RWPE2 (cell line): ENCODE results near the gene NAV3.

Experiments used
- ATAC-seq: fragments of 200-7000 bp; cut with Tn5 transposase; 3 replicates; pipeline ENCODE4 v1.9.1; 2021; ENCODE audit warnings: low read depth
- DNase-seq: peaks from one replicate; pipeline ENCODE4 v3.0.0-alpha.2; 2020; ENCODE audit warnings: low spot score
- H3K27ac ChIP-seq: fragments of 450-650 bp; 2 replicates; pipeline ENCODE4 v1.5.1; 2017; ENCODE audit warnings: mild to moderate bottlenecking; ENCODE audit not compliant: poor library complexity, severe bottlenecking
- H3K27me3 ChIP-seq: fragments of 250-450 bp; sonication (Bioruptor Pico); 2 replicates; pipeline ENCODE4 v1.5.1; 2021; ENCODE audit warnings: mild to moderate bottlenecking, moderate library complexity; ENCODE audit not compliant: insufficient read depth, poor library complexity, severe bottlenecking
- H3K36me3 ChIP-seq: fragments of 250-450 bp; sonication (Bioruptor Pico); 2 replicates; pipeline ENCODE4 v1.5.1; 2020; ENCODE audit warnings: low read depth, mild to moderate bottlenecking, moderate library complexity
- H3K4me1 ChIP-seq: fragments of 250-450 bp; sonication (Bioruptor Pico); 2 replicates; pipeline ENCODE4 v1.5.1; 2021; ENCODE audit warnings: mild to moderate bottlenecking, moderate library complexity; ENCODE audit not compliant: insufficient read depth, poor library complexity, severe bottlenecking
- H3K4me3 ChIP-seq: fragments of 250-450 bp; sonication (Bioruptor Pico); 2 replicates; pipeline ENCODE4 v1.5.1; 2021; ENCODE audit warnings: mild to moderate bottlenecking, moderate library complexity; ENCODE audit not compliant: severe bottlenecking
- H3K9me3 ChIP-seq: fragments of 250-450 bp; sonication (Bioruptor Pico); 2 replicates; pipeline ENCODE4 v1.5.1; 2021; ENCODE audit warnings: mild to moderate bottlenecking, moderate library complexity; ENCODE audit not compliant: severe bottlenecking
- CTCF ChIP-seq: fragments of 450-650 bp; IDR thresholded peaks from one replicate; pipeline ENCODE4 v1.5.1; 2017; ENCODE audit warnings: mild to moderate bottlenecking, moderate library complexity; ENCODE audit not compliant: poor library complexity, severe bottlenecking

NAV3 gene

GRCh38 chr12:78198896-78199295 is 368.2 kb downstream of the NAV3 start:
- TF ChIP-seq CTCF, result no peak

GRCh38 chr12:78199926-78200325 is 369.2 kb downstream of the NAV3 start:
- H3K27ac ChIP-seq, result no peak overlapping the region
- H3K9me3 ChIP-seq, result no peaks in the 10 kb centered on the region
- H3K4me1 ChIP-seq, result peaks cover 8% of the 10 kb centered on the region
- TF ChIP-seq CTCF, result no peak
- no peaks in the 10 kb centered on the region for H3K36me3 ChIP-seq
- H3K27me3 ChIP-seq, result no peaks in the 10 kb centered on the region
- no peak for ATAC-seq
- DNase-seq, result no peak
- no peak overlapping the region for H3K4me3 ChIP-seq

More at GRCh38 chr12:78198896-78199295, 368.2 kb downstream of the NAV3 start:
- Histone ChIP-seq H3K27ac (no peak overlapping the region), H3K4me1 (peaks cover 19% of the 10 kb centered on the region), H3K27me3 (no peaks in the 10 kb centered on the region), H3K4me3 (no peak overlapping the region), H3K36me3 (no peaks in the 10 kb centered on the region), H3K9me3 (no peaks in the 10 kb centered on the region)
- no peak for DNase-seq
- ATAC-seq, result no peak

GRCh38 chr12:78204926-78205325 is 374.2 kb downstream of the NAV3 start:
- Histone ChIP-seq H3K27me3 (no peaks in the 10 kb centered on the region), H3K4me3 (no peak overlapping the region), H3K27ac (no peak overlapping the region), H3K4me1 (no peaks in the 10 kb centered on the region), H3K36me3 (no peaks in the 10 kb centered on the region), H3K9me3 (no peaks in the 10 kb centered on the region)
- no peak for ATAC-seq
- no peak for TF ChIP-seq CTCF
- no peak for DNase-seq

- H3K4me1 ChIP-seq, result peaks cover 7% of the 10 kb centered on the region
- no peaks in the 10 kb centered on the region for H3K36me3 ChIP-seq
- DNase-seq (no peak), ATAC-seq (no peak)
- H3K4me3 ChIP-seq, result no peak overlapping the region
- H3K9me3 ChIP-seq, result no peaks in the 10 kb centered on the region
- no peak for TF ChIP-seq CTCF
- H3K27me3 ChIP-seq, result no peaks in the 10 kb centered on the region
- H3K27ac ChIP-seq, result no peak overlapping the region
Measured at GRCh38 chr12:78208092-78208491, 377.4 kb downstream of the NAV3 start.

GRCh38 chr12:78209846-78210505 is 379.3 kb downstream of the NAV3 start:
- no peak for TF ChIP-seq CTCF
- no peak for ATAC-seq
- no peaks in the 10 kb centered on the region for H3K36me3 ChIP-seq
- no peak overlapping the region for H3K27ac ChIP-seq
- no peak overlapping the region for H3K4me3 ChIP-seq
- H3K9me3 ChIP-seq, result no peaks in the 10 kb centered on the region
- H3K27me3 ChIP-seq, result no peaks in the 10 kb centered on the region
- H3K4me1 ChIP-seq, result peaks cover 7% of the 10 kb centered on the region
- DNase-seq, result no peak
